SU-DHL-6 (cell line): ENCODE data around the gene WNT11.

Source experiments
- H2AFZ ChIP-seq: fragments of 200-600 bp; sonication (generic); 2 replicates; pipeline ENCODE4 v1.6.1; 2014; ENCODE audit warnings: low read depth, mild to moderate bottlenecking, moderate library complexity, mixed read lengths, antibody characterized with exemption, low read length; ENCODE audit not compliant: severe bottlenecking
- H3F3A ChIP-seq: fragments of 200-600 bp; shearing (Covaris generic); 2 replicates; pipeline ENCODE4 v1.6.0; 2016; ENCODE audit warnings: antibody characterized with exemption, mild to moderate bottlenecking; ENCODE audit not compliant: insufficient read depth
- H3K27ac ChIP-seq: fragments of 200-600 bp; sonication (generic); 2 replicates; pipeline ENCODE4 v1.5.1; 2016; ENCODE audit warnings: low read depth, mild to moderate bottlenecking, low read length, moderate library complexity, mixed read lengths
- H3K27me3 ChIP-seq: fragments of 200-600 bp; sonication (generic), shearing (Covaris generic); 2 replicates; pipeline ENCODE4 v1.6.0; 2014; ENCODE audit warnings: mild to moderate bottlenecking, low read length
- H3K36me3 ChIP-seq: fragments of 200-600 bp; sonication (generic); 2 replicates; pipeline ENCODE4 v1.6.1; 2014; ENCODE audit warnings: mild to moderate bottlenecking, low read length, mixed read lengths
- H3K4me2 ChIP-seq: fragments of 300-600, 200-600 bp; shearing (Covaris generic), sonication (generic); 2 replicates; pipeline ENCODE4 v1.6.0; 2014; ENCODE audit warnings: low read length, low read depth, mild to moderate bottlenecking; ENCODE audit not compliant: poor library complexity, severe bottlenecking
- H3K4me3 ChIP-seq: fragments of 200-600 bp; sonication (generic); 2 replicates; pipeline ENCODE4 v1.5.1; 2014; ENCODE audit warnings: antibody characterized with exemption, low read length, mild to moderate bottlenecking, mixed read lengths; ENCODE audit not compliant: insufficient read depth, poor library complexity, severe bottlenecking
- H3K79me2 ChIP-seq: fragments of 200-600 bp; sonication (generic); 2 replicates; pipeline ENCODE4 v1.6.1; 2014; ENCODE audit warnings: mild to moderate bottlenecking, low read length, moderate library complexity; ENCODE audit not compliant: insufficient read depth
- H3K9ac ChIP-seq: fragments of 200-600 bp; sonication (generic); 2 replicates; pipeline ENCODE4 v1.7.0; 2014; ENCODE audit warnings: mild to moderate bottlenecking, low read length
- H3K9me2 ChIP-seq: fragments of 200-600 bp; sonication (generic); replicated peaks from 2 replicates; pipeline ENCODE4 v1.6.1; 2014; ENCODE audit warnings: low read length; ENCODE audit not compliant: insufficient read depth
- H3K9me3 ChIP-seq: fragments of 200-600 bp; sonication (generic); 2 replicates; pipeline ENCODE4 v1.6.1; 2014; ENCODE audit warnings: low read length, mixed read lengths; ENCODE audit not compliant: insufficient read depth
- H4K20me1 ChIP-seq: fragments of 200-600 bp; sonication (generic); 2 replicates; pipeline ENCODE4 v1.6.1; 2014; ENCODE audit warnings: low read depth, mild to moderate bottlenecking, antibody characterized with exemption, low read length, moderate library complexity, mixed read lengths
- EZH2phosphoT487 ChIP-seq: fragments of 200-600 bp; sonication (generic), shearing (Covaris generic); conservative IDR thresholded peaks from 2 replicates; pipeline ENCODE4 v1.6.1; 2018; ENCODE audit warnings: mild to moderate bottlenecking, antibody characterized with exemption, low read length, moderate library complexity, mixed read lengths
- TF ChIP-seq, protein P1 (sequence below): fragments of 200-600 bp; sonication (generic); IDR thresholded peaks from one replicate; pipeline ENCODE4 v1.5.1; 2017; ENCODE audit warnings: antibody characterized with exemption, mild to moderate bottlenecking, low read length, moderate library complexity; ENCODE audit not compliant: insufficient read depth, poor library complexity, severe bottlenecking

WNT11 gene

DNA sequence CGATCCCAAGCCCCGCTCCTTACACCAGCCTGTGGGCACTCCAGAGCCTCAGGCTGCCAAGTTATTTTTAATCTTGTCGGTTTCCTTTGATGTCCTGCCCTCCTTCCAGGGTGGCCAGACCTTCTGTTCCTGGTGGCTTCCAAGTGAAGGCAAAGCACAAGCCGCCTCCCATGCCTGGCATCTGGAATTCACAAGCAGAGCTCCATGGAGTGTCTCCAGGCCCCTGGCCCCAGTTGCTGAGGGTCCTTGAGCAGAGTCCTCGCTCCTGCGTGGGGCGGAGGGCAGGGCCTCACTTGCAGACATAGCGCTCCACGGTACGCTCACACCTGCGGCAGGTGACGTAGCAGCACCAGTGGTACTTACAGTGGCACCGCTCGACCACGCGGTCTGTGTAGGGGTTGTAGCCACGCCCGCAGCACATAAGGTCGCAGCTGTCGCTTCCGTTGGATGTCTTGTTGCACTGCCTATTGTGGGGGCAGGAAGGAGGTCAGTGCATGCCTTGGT lies 19.5 kb downstream of the WNT11 start:
- TF ChIP-seq, protein P1, sequence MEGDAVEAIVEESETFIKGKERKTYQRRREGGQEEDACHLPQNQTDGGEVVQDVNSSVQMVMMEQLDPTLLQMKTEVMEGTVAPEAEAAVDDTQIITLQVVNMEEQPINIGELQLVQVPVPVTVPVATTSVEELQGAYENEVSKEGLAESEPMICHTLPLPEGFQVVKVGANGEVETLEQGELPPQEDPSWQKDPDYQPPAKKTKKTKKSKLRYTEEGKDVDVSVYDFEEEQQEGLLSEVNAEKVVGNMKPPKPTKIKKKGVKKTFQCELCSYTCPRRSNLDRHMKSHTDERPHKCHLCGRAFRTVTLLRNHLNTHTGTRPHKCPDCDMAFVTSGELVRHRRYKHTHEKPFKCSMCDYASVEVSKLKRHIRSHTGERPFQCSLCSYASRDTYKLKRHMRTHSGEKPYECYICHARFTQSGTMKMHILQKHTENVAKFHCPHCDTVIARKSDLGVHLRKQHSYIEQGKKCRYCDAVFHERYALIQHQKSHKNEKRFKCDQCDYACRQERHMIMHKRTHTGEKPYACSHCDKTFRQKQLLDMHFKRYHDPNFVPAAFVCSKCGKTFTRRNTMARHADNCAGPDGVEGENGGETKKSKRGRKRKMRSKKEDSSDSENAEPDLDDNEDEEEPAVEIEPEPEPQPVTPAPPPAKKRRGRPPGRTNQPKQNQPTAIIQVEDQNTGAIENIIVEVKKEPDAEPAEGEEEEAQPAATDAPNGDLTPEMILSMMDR = no peak
- no peak for TF ChIP-seq EZH2phosphoT487

DNA sequence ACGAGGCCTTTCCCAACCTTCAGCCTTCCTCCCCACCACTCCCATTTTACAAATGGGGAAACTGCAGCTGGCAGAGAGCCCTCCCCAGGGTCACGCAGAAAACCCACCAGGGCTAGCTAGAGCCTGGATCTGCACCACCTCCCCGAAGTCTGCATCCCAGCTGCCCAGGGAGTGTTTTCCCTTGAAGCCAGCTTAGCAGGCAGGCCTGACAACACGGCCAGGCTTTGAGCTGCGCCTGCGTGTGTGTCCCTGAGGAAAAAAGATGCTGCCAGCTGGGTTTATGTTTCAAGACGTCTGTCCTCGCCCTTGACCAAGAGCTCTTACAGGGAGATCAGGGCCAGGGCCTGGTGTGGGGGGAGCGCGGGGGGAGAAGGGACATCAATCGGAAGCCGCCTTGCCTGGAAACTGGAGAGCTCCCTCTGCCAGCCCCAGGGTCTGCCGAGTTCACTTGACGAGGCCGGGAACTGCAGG lies 20.3 kb downstream of the WNT11 start:
- Histone ChIP-seq H3K9ac (no peak overlapping the region), H2AFZ (no peak overlapping the region), H3K9me3 (no peaks in the 10 kb centered on the region), H3K9me2 (no peaks in the 10 kb centered on the region), H3K27ac (no peak overlapping the region), H4K20me1 (no peaks in the 10 kb centered on the region), H3F3A (no peaks in the 10 kb centered on the region), H3K27me3 (no peaks in the 10 kb centered on the region), H3K79me2 (no peaks in the 10 kb centered on the region), H3K4me3 (no peak overlapping the region), H3K36me3 (no peaks in the 10 kb centered on the region), H3K4me2 (no peak overlapping the region)
- TF ChIP-seq, protein P1 = no peak
- TF ChIP-seq EZH2phosphoT487 = no peak

More for the DNA sequence above, 19.5 kb downstream of the WNT11 start:
- no peaks in the 10 kb centered on the region for H4K20me1 ChIP-seq
- no peak overlapping the region for H3K4me2 ChIP-seq
- H3F3A ChIP-seq = no peaks in the 10 kb centered on the region
- H3K27me3 ChIP-seq = no peaks in the 10 kb centered on the region
- H3K4me3 ChIP-seq = no peak overlapping the region
- H3K27ac ChIP-seq = no peak overlapping the region
- no peak overlapping the region for H2AFZ ChIP-seq
- H3K36me3 ChIP-seq = no peaks in the 10 kb centered on the region
- H3K9me2 ChIP-seq = no peaks in the 10 kb centered on the region
- no peaks in the 10 kb centered on the region for H3K79me2 ChIP-seq
- no peaks in the 10 kb centered on the region for H3K9me3 ChIP-seq
- no peak overlapping the region for H3K9ac ChIP-seq

DNA sequence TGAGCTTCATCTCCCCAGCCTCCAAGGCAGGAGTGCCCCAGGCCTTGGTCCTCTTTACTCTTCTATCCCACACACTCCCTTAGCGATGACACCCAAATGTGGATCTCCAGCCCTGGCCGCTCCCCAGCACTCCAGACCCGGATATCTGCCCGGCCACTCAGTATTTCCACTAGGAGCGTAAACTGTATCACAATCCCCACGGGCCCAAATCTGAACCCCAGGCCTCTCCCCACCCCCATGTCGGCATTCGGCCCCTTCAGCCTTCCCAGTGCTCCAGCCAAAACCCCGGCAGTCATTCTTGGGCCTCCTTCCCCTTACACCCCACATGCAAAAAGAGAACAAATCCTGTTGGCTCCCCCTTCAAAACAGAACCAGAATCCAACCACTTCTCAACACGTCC lies 20.8 kb downstream of the WNT11 start:
- H3K9me2 ChIP-seq = no peaks in the 10 kb centered on the region
- no peaks in the 10 kb centered on the region for H4K20me1 ChIP-seq
- TF ChIP-seq, protein P1 = no peak
- TF ChIP-seq EZH2phosphoT487 = no peak
- H3K4me2 ChIP-seq = no peak overlapping the region
- H3K79me2 ChIP-seq = no peaks in the 10 kb centered on the region
- H3K9me3 ChIP-seq = no peaks in the 10 kb centered on the region
- no peaks in the 10 kb centered on the region for H3K36me3 ChIP-seq
- H3F3A ChIP-seq = no peaks in the 10 kb centered on the region
- no peaks in the 10 kb centered on the region for H3K27me3 ChIP-seq
- no peak overlapping the region for H3K9ac ChIP-seq
- H2AFZ ChIP-seq = no peak overlapping the region
- no peak overlapping the region for H3K4me3 ChIP-seq
- no peak overlapping the region for H3K27ac ChIP-seq
